Measurements from ENCODE around the gene NCK2.

NCK2 gene

DNA sequence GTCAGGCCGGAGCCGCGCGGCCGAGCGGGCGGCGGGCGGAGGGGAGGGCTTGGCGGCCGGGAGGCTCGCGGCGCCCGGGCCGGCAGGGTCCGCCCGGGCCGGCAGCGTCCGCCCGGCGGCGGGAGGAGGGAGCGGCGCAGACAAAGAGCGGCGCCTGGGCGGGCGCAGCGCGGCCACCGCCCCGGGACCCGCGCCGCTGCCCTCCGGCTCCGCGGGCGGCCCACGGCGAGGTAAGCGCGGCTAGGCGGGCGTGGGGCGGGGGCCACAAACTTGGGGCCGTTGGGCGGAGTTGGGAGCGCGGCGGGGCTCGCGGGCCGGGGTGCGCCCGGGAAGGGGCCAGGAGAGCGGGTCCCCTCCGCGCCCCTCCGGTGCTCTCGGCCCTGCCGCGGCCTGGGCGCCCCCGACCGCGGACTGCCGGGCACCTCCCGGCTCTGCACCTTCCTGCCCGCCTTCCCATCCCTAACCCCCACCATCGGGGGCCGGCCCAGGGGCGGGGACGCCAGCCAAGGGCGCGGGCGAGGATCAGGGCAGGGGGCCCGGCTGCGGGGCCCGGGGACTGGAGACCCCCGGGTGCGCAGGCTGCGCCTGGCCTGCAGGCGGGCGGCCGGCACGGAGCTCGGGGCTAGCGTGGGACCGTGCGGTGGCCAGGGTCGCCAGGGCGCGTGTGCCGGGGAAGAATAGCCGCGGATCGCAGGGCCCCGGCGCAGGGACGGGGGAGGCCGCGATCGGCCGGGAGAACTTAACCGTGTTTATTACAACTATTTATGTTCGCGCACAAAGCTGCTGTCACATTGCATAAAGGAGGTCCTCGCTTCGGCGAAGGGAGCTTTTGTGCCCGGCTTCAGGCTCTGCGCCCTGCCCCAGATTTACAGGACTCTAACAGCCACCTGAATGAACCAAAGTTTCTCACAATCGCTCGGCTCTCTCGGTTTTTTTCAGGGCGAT lies at the start of gene NCK2:
Gene NCK2, plus strand, starts transcription at position 4 of the 945 bp plus-strand sequence. CDS start 110,152 bp downstream, outside the sequence.
- DNase-seq (ENCODE audit: low read depth in 2 of 2, low spot score in 1 of 2): no peak

DNA sequence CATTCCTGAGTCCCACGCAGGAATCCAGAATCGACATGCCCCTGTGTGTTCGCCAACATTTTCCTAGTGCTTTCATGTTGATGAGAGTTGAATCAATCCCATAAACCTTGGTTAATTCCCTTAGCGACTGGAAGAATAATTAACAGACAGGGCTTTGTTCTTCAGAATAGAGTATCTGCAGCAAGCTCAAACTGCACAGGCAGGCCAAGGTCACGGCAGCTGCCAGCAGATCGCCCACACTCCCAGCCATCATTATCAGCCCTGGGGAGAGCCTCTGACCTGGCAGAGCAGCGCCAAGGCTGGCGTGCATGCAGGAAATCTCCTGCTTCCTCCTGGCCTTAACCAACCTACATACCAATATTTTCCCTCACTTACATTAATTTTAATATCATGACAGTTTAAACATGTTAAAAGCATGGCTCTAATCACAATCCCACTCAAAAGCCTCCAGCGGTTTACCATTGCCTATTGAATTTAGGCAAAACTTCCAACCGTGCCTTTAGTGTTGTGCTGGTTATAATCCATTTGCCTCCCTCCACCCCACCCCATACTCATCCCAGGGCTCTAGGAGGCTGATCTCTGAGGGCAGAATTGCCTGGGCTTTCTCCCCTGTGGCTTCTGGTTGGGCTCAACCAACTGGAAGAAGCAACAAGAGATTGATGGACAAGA lies 46.8 kb upstream of the NCK2 start:
- no peak for DNase-seq (ENCODE audit: low read depth in 2 of 2, low spot score in 1 of 2)

- DNase-seq (ENCODE audit: low read depth in 2 of 2, low spot score in 1 of 2): no peak
These were observed 45.9 kb upstream of the NCK2 start for GRCh38 chr2:105698820-105699219.

- no peak for DNase-seq (ENCODE audit: low read depth in 2 of 2, low spot score in 1 of 2)
These were observed 43.7 kb upstream of the NCK2 start for GRCh38 chr2:105701042-105701441.

DNA sequence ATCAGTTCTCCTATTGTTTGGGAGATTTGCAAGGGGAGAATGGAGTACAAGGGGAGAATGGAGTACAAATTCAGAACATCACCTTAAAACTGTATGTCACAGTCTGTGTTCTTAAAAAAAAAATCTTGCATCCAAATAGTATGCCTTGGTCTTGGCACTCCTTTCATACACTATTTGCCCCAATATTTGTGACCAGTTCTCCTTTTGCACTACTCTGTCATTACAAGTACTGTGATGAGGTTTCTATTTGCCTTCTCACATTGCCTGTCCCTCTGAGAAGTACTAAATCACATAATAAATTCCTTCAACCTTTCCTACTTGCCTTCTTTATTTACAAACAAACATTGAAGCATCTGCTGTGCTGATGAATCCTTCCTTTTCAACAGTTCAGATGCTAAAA lies 36.0 kb upstream of the NCK2 start:
- DNase-seq (ENCODE audit: low read depth in 2 of 2, low spot score in 1 of 2): no peak

GRCh38 chr2:105711394-105711793 lies 33.3 kb upstream of the NCK2 start:
- DNase-seq (ENCODE audit: low read depth in 2 of 2, low spot score in 1 of 2): no peak

GRCh38 chr2:105712166-105712915 lies 32.4 kb upstream of the NCK2 start:
- no peak for DNase-seq (ENCODE audit: low read depth in 2 of 2, low spot score in 1 of 2)

DNA sequence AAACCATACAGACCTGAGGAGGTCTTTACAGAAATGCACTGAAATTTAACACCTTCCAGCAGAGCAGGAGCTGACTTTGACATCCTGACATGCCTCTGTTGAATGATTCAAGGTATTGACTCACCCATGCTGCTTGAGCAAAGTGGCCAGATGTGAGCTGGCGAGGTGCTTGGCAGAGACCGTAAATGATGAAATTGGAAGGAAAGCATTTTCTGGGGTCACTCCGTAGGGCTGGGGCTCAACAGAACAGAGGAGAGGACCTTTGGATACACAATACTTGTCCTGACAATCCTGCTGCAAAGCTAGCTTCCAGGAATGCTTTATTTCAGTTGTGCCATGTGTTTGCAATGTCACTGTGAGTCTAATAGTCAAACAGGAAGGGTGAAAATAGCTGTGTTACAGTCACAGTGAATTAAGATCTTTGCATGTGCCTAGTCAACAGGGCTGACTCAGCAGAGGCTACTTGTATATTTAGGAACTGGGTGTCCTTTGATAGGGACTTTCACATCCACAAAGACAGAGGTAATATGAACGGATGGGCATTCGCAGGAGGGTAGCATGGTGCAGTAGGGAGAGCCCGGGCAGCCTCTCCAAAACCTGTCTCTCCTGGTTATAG lies 31.6 kb upstream of the NCK2 start:
- DNase-seq (ENCODE audit: low read depth in 2 of 2, low spot score in 1 of 2): no peak

DNA sequence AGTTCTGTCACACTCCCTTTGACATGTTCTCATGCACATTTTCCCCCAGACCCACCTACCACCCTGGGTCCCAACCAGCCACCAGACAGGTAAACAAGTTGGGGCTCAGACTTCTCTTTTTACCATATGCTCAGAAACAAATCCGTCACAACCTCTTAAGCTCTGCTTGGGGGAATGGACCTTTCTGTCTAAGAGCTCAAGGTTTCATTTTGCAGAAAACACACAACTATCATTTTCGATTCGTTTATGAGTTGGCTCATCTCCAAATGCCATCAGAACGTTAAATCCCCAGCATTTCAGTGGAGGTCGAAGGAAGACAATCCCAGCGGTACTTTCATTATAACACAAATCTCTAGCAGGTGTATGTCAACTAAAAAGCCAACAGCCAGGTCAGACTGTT lies 30.6 kb upstream of the NCK2 start:
- no peak for DNase-seq (ENCODE audit: low read depth in 2 of 2, low spot score in 1 of 2)

GRCh38 chr2:105718846-105719481 lies 25.7 kb upstream of the NCK2 start:
- DNase-seq (ENCODE audit: low read depth in 2 of 2, low spot score in 1 of 2): no peak

- no peak for DNase-seq (ENCODE audit: low read depth in 2 of 2, low spot score in 1 of 2)
These were observed 22.7 kb upstream of the NCK2 start for GRCh38 chr2:105721991-105722511.

- DNase-seq (ENCODE audit: low read depth in 2 of 2, low spot score in 1 of 2): no peak
These were observed 21.9 kb upstream of the NCK2 start for GRCh38 chr2:105722726-105723297.

DNA sequence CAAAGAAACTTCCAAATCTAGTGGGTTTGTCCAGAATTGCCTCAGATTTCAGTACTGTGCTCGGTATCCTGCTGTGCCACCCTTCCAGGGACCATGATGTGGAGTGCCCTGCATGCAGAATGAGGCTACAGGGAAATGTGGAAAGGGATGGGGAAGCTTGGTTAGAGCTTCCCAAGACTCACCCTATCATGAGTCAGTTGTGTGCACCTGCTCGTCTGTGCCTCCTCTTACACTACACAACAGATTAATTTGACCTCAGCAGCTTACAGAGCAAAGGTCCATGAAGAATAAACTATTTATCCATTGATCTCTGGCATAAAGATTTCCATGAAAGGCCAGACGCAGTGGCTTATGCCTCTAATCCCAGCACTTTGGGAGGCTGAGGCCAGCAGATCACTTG lies 21.3 kb upstream of the NCK2 start:
- no peak for DNase-seq (ENCODE audit: low read depth in 2 of 2, low spot score in 1 of 2)

DNA sequence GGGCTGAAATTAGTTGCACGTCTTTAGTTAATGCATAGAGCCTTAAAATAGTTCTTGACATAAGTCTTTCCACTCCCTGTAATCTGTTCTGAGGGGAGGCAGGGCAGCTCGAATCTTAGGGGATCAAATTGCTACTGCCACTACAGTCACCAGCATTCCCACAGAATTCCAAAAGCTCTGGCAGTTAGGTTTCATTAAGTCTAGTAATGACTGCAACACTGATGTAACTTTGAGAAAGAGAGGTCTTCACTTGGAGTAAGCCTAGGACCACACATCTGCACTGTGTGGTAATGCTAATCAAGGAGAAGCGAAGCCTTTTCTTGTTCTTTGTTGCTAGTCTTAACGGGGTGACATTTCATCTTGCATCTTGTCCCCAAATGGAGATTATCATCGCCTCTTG lies 19.3 kb upstream of the NCK2 start:
- DNase-seq (ENCODE audit: low read depth in 2 of 2, low spot score in 1 of 2): no peak

- DNase-seq (ENCODE audit: low read depth in 2 of 2, low spot score in 1 of 2): no peak
These were observed 14.5 kb upstream of the NCK2 start for GRCh38 chr2:105730170-105730569.

GRCh38 chr2:105731511-105731910 lies 13.2 kb upstream of the NCK2 start:
- DNase-seq (ENCODE audit: low read depth in 2 of 2, low spot score in 1 of 2): no peak

- no peak for DNase-seq (ENCODE audit: low read depth in 2 of 2, low spot score in 1 of 2)
These were observed 12.6 kb upstream of the NCK2 start for GRCh38 chr2:105732101-105732500.

- no peak for DNase-seq (ENCODE audit: low read depth in 2 of 2, low spot score in 1 of 2)
These were observed 11.6 kb upstream of the NCK2 start for GRCh38 chr2:105732955-105733607.

GRCh38 chr2:105733875-105734274 lies 10.8 kb upstream of the NCK2 start:
- DNase-seq (ENCODE audit: low read depth in 2 of 2, low spot score in 1 of 2): no peak
